GM18499 (cell line): ENCODE data around the gene RNF151.
"Not testable (repeated sequence)": the region's sequence is repeated elsewhere in the genome, so short reads cannot be mapped to it uniquely, and the experiment has no call there.

ENCODE experiments used
- ATAC-seq: cut with Tn5 transposase; IDR thresholded peaks from one replicate; pipeline ENCODE4 v1.9.1; 2021; ENCODE audit warnings: moderate number of reproducible peaks; ENCODE audit not compliant: insufficient read depth, unreplicated experiment

The RNF151 gene

GRCh38 chr16:1958715-1959268 lies 7.9 kb upstream of the RNF151 start:
- ATAC-seq, result no peak

GRCh38 chr16:1959269-1960039 lies 7.2 kb upstream of the RNF151 start, which contains the start of gene NDUFB10:
Gene NDUFB10 (plus strand): TSS chr16:1959538. CDS start chr16:1959625, 87 bp downstream.
- ATAC-seq, result no peak

GRCh38 chr16:1960665-1961630 lies 5.7 kb upstream of the RNF151 start:
- no peak for ATAC-seq

GRCh38 chr16:1961651-1962067 lies 5.0 kb upstream of the RNF151 start:
- no peak for ATAC-seq

GRCh38 chr16:1962161-1963153 lies 4.2 kb upstream of the RNF151 start:
- not testable (repeated sequence) for ATAC-seq

- ATAC-seq, result no peak
Observed at GRCh38 chr16:1963806-1964505, 2.7 kb upstream of the RNF151 start.

- no peak for ATAC-seq
Observed at GRCh38 chr16:1964506-1965395, 1.9 kb upstream of the RNF151 start, which contains the start of gene RPS2. Gene RPS2 (minus strand): TSS chr16:1964826. CDS start chr16:1964625, 201 bp downstream.

GRCh38 chr16:1965396-1966001 lies 1.2 kb upstream of the RNF151 start:
- no peak for ATAC-seq

GRCh38 chr16:1968146-1968953 lies 1.7 kb downstream of the RNF151 start:
- no peak for ATAC-seq

GRCh38 chr16:1971796-1972489 lies 5.3 kb downstream of the RNF151 start, which contains the start of gene TBL3:
Gene TBL3 (plus strand): TSS chr16:1972053. CDS start chr16:1972165, 112 bp downstream.
- ATAC-seq, result peak; percentile 41

GRCh38 chr16:1972490-1972877 lies 5.8 kb downstream of the RNF151 start:
- ATAC-seq, result no peak

GRCh38 chr16:1973461-1974156 lies 7.0 kb downstream of the RNF151 start:
- ATAC-seq, result no peak

- no peak for ATAC-seq
Observed at GRCh38 chr16:1974157-1975070, 7.8 kb downstream of the RNF151 start.

- no peak for ATAC-seq
Observed at GRCh38 chr16:1975432-1976215, 9.0 kb downstream of the RNF151 start.
